T-helper 22 cell (primary cell): ENCODE results near the gene CAGE1.

Source experiments
- DNase-seq: peaks from one replicate; pipeline ENCODE4 v3.0.0-alpha.2; 2020; ENCODE audit warnings: low read depth

The CAGE1 gene

GRCh38 chr6:7389451-7390225, at the start of gene CAGE1, which contains the start of gene RIOK1:
Gene CAGE1, minus strand, starts transcription at chr6:7389742. Its CDS starts 2,569 bp downstream, at chr6:7387173.
Gene RIOK1, plus strand, starts transcription at chr6:7389808. Its CDS starts 195 bp downstream, at chr6:7390003.
- DNase-seq: peak; percentile 90

GRCh38 chr6:7439228-7439627, 49.7 kb upstream of the CAGE1 start:
- no peak for DNase-seq

- DNase-seq: no peak
These were observed 48.5 kb upstream of the CAGE1 start for GRCh38 chr6:7438011-7438410.

GRCh38 chr6:7434672-7435071, 45.1 kb upstream of the CAGE1 start:
- DNase-seq: no peak

- DNase-seq: no peak
These were observed 43.6 kb upstream of the CAGE1 start for GRCh38 chr6:7433121-7433617.

- DNase-seq: no peak
These were observed 43.0 kb upstream of the CAGE1 start for GRCh38 chr6:7432391-7433120.

- no peak for DNase-seq
These were observed 42.3 kb upstream of the CAGE1 start for GRCh38 chr6:7431674-7432390.

- DNase-seq: no peak
These were observed 41.8 kb upstream of the CAGE1 start for GRCh38 chr6:7431313-7431673.

- no peak for DNase-seq
These were observed 37.1 kb upstream of the CAGE1 start for GRCh38 chr6:7426447-7427169.

GRCh38 chr6:7425808-7426190, 36.3 kb upstream of the CAGE1 start:
- DNase-seq: no peak

GRCh38 chr6:7424967-7425807, 35.6 kb upstream of the CAGE1 start:
- no peak for DNase-seq

- no peak for DNase-seq
These were observed 34.5 kb upstream of the CAGE1 start for GRCh38 chr6:7424058-7424457.

- no peak for DNase-seq
These were observed 31.5 kb upstream of the CAGE1 start for GRCh38 chr6:7421066-7421465.

- DNase-seq: no peak
These were observed 29.5 kb upstream of the CAGE1 start for GRCh38 chr6:7419065-7419464.

GRCh38 chr6:7418238-7418905, 28.8 kb upstream of the CAGE1 start:
- DNase-seq: no peak

- no peak for DNase-seq
These were observed 28.1 kb upstream of the CAGE1 start for GRCh38 chr6:7417684-7418083.

- DNase-seq: no peak
These were observed 25.3 kb upstream of the CAGE1 start for GRCh38 chr6:7414811-7415210.

- no peak for DNase-seq
These were observed 23.7 kb upstream of the CAGE1 start for GRCh38 chr6:7413151-7413823.

GRCh38 chr6:7411328-7411727, 21.8 kb upstream of the CAGE1 start:
- DNase-seq: no peak

- DNase-seq: no peak
These were observed 21.3 kb upstream of the CAGE1 start for GRCh38 chr6:7410851-7411250.
